NCI-H1930 (cell line): ENCODE results near the gene HDLBP.
A peak's percentile ranks its signal among the peaks of the same experiment; 100 is the strongest.

ENCODE experiments used
- DNase-seq, 2 experiments: peaks; one replicate each; lab custom pipeline; 2025; lab: John Stamatoyannopoulos, UW

The HDLBP gene

DNA sequence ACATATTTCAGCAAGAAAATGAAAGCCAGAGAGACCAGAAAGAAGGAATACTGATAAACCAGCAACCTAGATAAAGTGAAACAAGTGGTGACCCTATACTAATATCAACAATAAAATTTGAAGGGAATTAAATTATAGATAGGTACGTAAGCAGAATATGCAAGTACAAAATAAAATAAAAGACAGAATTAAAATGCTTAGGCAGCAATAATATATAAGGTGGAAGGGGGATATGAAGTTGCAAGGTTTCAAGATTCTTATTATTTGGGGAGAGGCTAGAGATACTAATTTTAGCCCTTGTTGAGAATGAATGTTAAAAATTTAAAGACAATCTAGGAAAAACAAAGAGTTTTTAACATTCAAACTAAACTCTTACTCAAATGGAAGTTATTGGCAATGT lies 39.6 kb downstream of the HDLBP start:
- DNase-seq: no peak

DNA sequence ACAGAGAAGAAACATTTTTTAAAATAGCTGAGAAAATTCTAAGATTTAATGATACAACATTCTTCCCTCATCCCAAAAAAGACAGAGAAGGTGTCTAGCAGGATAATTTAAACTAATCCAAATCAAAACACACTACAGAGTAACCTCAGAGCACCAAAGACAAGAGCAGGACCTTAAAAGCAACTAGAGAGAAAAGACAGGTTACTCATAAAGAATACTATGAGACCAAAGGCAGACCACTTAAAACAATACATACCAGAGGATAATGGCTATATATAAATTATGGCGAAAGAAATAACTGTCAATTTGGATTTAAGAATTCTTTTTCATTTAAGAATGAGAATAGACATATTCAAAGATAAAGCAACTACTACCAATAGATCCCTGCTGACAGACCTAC lies 40.0 kb downstream of the HDLBP start:
- no peak for DNase-seq

GRCh38 chr2:241274127-241274526 lies 41.3 kb downstream of the HDLBP start:
- no peak for DNase-seq

GRCh38 chr2:241273210-241274020 lies 42.1 kb downstream of the HDLBP start:
- no peak for DNase-seq

DNA sequence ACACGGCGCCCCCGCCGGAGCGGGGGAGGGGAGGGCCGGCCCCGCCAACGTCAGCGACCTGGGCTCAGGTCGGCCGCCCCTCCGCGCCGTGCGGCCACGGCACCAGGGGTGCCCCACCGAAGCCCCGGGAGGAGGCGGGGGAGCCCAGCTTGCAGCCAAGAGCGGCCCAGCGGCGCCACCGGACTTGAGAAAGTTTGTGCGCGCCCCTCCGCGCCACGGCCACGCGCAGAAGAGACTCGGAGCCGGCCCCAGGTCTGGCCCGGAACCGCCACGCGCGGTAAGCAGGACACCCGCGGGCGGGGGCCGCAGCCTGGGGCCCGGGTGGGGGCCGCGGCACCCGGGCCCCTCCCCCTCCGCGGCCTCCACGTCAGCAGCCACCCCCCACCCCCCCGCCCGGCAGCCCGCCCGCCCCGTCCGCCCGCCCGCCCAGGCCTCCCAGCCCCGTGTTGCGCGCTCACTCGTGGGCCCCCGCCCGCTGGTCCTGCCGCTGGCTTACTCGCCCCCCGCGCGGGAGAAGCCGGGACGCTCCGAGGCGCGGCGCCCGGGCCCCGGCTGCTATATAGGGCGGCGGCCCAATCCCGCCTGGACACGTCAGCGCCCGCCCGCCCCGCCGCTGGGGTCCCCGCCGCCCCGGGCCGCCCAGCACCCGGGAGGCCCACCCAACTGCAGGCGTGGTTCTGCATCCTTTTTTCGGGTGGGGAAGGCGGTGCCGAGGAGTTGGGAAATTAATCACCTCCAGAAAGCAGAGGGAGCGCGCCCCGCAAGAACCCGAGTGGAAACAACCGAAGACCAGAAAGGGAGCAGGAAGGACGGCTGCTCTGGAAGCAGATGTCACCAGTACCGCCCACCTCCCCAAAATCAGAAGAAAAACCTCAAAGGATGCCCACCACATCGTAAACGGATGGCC lies 42.9 kb downstream of the HDLBP start:
- peak in 1 of 2 experiments; percentile 33 for DNase-seq

DNA sequence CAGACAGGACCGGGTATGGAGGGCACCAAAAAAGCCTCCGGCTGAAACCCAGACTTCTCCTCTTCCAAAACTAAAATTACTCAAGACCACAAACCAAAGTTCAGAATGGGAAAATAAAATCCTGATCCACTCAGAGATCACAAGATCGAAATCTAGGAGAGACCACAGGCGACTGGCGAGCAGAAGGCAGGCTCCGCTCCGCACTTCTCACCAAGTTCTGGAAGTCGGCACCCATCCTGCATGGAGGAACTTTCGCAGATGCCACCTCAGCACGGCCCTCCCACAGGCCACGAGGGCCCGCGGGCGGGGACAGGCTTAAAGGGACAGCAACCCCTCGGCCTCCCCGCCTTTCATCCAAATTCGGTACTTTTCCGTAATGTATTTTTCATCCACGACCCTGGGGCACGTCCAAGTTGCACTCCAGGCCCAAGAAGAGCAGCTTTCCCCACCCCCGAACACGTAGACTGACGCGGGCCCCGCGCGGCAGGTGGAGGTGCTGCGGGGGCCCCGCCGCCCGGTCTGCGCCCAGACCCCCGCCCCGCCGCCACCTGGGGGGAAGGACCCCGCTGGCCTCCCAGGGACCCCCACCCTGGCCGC lies 43.7 kb downstream of the HDLBP start:
- DNase-seq: no peak

GRCh38 chr2:241270531-241270930 lies 44.9 kb downstream of the HDLBP start:
- no peak for DNase-seq

- no peak for DNase-seq
Observed at GRCh38 chr2:241269707-241270520, 45.6 kb downstream of the HDLBP start.

GRCh38 chr2:241268716-241269445 lies 46.6 kb downstream of the HDLBP start:
- no peak for DNase-seq

DNA sequence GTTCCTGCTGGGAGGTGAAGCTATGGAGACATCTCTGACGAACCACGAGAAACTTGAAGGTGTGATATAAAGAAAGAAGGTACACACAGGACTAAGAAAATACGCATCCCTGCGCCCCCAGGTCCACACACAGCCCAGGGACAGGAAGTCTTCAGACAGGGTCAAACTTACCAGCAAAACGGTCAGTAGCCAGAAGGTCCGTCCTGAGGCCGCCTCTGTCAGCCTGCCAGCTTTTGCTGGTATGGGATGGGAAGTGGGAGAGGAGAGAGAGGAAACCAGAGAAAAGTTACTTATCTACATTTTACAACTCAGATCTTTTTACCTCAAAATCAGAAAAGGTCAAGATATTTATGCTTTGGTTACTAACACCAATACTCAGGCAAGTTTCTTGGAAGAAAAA lies 47.2 kb downstream of the HDLBP start:
- no peak for DNase-seq

DNA sequence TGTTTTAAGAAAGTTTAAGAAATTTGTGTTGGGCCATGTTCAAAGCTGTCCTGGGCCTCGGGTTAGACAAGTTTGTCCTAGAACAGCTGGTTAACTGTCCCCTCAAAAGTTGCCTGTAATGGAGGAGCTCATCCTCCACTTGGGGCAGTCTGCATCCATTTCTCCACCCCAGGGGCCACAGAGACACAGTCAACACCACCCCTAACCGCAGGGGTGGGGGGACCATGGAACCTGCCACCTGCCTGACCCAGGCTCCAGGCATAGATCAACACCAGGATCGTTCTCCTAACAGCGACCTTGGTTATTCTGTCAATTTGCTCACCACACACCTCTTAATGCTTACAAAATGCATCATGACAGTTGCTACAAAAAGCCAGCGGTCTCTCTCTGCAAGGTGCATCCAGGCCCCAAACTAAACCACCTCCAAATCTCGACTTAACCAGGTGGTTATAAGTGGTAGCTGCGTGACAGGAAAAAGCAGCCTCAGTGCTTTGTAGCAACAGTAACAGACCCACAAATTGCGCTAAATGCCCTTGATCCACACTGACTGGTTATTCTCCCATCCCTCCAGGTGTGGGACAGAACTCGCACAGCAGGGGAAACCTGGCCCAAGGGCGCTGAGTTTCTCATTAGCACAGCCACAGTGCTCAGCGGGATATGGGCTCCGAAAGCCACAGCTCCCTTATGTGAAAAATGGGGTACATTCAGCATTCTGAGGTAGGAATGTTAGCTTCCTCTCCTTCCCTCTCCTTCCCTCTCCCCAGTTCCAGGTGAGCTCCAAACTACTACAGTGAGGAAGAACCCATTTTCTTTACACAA lies 48.0 kb downstream of the HDLBP start:
- no peak for DNase-seq

DNA sequence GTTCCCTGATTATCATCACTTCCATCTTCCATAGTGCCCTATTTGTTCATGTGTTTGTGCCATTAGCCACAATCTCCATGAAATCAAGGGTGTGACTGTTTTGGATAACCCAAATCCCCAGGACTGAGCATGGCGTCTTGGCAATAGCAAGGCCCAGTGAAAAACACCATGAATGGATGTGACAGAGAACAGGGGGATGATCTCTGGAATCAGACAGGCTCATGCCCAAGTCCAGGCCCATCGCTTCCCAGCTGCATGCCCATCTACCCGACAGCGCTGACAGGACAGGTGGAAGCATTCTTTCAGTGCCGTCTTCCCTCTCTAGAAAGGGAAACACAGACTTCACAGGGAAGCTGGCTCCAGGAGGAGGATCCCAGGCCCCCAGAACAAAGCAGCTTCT lies 50.0 kb downstream of the HDLBP start:
- DNase-seq: no peak

DNA sequence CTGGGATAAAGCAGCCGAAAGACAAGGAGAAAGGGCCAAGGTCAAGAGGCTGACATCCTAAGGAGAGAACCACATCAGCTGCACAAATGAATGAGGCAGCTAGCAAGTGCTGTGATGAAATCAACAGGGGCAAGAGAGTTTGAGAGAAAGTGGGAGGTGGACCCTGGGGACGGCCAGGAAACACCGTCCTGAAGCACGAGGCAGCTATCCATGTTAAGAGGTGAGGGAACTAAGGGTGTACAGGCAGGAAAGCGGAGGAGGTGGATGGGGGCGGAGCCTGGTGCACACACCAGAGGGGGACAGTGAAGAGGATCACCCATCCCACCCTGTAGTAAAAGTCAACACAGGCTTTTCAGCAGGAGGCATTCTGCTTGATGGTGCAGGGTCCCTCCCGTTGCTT lies 52.4 kb downstream of the HDLBP start:
- DNase-seq: no peak

GRCh38 chr2:241261628-241262027 lies 53.8 kb downstream of the HDLBP start:
- DNase-seq: no peak

DNA sequence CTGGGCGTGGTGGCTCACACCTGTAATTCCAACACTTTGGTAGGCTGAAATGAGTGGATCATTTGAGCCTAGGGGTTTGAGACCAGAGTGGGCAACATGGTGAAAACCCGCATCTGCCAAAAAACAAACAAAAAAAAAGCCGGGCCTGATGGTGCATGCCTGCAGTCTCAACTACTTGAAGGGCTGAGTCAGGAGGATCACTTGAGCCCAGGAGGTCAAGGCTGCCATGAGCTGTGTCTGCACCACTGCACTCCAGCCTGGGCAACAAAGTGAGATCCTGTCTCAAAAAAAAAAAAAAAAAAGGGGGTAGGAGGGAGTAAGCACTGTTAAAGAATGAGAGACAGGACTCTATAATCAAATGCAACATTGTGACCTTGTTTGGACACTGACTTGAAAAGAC lies 54.6 kb downstream of the HDLBP start:
- no peak for DNase-seq

DNA sequence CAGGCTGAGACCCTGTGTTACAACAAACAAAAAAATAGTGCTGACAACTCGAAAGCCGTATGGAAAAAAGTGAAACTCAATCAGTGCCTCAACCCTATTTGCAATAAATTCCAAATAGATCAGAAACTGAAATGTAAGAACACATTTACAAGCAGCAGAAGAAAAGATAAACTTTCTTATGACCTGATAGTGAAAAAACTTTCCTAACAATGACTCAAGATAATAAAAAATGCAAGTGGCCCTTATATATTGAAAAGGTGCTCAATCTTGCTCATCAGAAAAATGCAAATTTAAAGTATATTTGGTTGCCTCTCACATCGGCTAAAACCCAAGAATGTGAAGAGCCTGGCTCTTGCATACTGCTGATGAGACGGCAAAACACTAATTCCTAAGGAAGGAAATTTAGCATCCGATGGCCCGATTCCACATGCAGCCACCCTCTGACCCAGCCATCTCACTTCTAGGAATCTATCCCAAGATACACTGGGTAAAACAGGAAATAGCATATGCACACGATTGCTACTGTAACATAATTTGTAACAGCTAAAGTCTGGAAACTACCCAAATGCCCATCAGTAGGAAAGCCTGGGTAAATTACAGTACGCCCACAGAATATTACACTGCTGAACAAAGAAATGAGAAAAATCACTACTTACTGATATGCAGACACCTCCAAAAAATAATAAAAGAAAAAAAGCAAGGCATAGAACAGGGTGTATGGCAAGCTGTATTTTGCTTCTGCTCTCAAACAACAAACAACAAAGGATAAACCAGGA lies 56.8 kb downstream of the HDLBP start:
- DNase-seq: no peak

DNA sequence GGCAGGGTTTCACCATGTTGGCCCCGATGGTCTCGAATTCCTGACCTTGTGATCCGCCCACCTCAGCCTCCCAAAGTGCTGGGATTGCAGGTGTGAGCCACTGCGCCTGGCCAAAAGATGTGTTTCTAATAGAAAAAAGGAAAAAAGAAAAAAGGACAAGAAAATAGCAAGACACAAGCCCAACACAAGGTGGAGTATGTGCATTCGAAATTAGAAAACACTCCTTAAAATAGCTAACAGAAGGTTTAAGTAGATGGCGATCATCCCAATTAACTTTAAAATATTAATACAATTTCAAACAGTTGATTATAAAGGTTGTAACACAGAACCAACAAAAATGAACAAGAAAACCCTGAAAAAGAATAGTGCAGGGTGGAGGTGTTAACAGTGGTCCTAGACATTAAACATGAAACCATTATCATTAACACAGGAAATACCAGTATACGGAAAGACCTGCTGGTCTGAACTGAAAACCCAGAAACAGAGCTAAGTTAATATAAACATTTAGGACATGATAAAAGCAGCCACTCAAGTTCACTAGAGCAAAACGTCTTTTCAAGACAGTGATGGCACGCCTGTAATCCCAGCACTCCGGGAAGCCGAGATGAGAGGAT lies 57.9 kb downstream of the HDLBP start:
- DNase-seq: no peak

GRCh38 chr2:241256168-241256545 lies 59.3 kb downstream of the HDLBP start:
- no peak for DNase-seq

GRCh38 chr2:241255542-241256167 lies 59.8 kb downstream of the HDLBP start:
- DNase-seq: no peak
